HG03457 (cell line): ENCODE results near the gene TENM4.
"Not testable (repeated sequence)": the region's sequence is repeated elsewhere in the genome, so short reads cannot be mapped to it uniquely, and the experiment has no call there.

ENCODE experiments used
- ATAC-seq: cut with Tn5 transposase; IDR thresholded peaks from one replicate; pipeline ENCODE4 v1.9.1; 2021; ENCODE audit warnings: moderate number of reproducible peaks; ENCODE audit not compliant: unreplicated experiment

The TENM4 gene

DNA sequence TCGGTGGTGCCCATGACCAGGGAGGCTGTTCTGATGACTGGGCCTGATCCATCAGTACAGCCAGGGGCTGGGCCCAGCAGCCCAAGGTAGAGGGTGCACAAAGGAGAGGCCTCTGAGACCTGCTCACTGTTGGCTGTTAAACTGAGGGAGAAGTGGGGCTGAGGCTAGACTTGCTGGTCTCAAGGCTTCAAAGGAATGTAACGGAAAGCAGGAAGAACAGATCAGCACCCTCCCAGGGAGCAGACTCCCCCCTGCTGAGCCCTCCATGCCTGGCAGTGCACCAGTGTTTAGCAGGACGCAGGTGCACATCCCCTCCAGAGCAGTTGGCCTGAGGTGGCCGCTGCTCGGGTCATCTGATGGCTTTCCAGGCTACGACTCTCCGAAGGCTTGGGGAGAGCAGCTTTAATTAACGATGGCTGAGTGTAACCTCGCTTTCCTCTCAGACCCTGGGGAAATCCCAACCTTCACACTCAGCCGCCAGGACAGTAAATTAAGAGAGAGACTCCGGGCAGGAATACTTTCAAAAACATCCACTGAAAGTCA, 610.5 kb downstream of the TENM4 start:
- ATAC-seq: no peak

GRCh38 chr11:78829146-78829545, 611.7 kb downstream of the TENM4 start:
- ATAC-seq: no peak

- no peak for ATAC-seq
These were observed 612.2 kb downstream of the TENM4 start for GRCh38 chr11:78828676-78829075.

- not testable (repeated sequence) for ATAC-seq
These were observed 613.5 kb downstream of the TENM4 start for GRCh38 chr11:78827291-78827690.

- no peak for ATAC-seq
These were observed 615.2 kb downstream of the TENM4 start for GRCh38 chr11:78825591-78826020.

DNA sequence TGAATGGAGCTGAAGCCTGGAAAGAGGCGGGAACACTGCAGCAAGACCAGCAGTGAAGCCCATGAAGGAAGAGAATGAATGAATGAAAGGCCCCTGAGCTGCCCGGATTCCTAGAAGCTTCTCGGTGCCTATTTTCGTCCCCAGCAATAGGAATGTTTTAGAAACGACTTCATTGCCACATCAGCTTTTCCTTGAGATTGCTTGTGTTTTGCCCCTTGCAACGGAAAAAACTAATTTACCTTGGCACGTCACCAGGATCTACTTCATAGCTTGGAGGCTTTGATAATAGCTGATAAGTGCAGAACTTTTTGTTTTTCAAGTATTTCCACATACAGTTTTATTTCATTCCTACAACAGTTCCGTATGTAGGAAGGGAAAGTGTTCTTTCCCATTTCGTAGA, 617.2 kb downstream of the TENM4 start:
- no peak for ATAC-seq

DNA sequence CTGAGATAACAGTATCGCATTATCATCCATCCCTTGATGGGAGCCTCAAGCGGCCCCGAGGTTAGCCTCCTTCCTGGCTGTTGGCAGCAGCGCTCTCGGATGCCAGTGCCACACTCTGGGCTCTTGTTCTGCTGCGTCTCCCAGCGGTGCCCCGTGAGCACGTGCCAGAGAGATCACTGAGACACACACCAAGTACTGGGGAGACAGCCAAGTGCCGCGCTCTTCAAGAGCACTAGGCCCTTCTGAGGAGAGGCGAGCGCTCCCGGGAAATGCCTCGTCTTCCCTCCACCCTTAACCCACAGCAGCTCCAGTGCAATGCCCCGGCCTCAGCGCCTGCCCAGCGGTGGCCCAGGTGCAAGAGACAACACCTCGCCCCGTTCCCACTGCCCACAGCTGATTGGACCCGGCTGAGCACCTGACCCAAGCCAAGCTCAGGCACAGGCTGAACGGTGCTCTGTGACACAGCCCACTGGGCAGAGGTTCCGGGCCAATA, 617.9 kb downstream of the TENM4 start:
- no peak for ATAC-seq

GRCh38 chr11:78821371-78822306, 619.2 kb downstream of the TENM4 start:
- no peak for ATAC-seq

GRCh38 chr11:78820741-78821140, 620.1 kb downstream of the TENM4 start:
- no peak for ATAC-seq

DNA sequence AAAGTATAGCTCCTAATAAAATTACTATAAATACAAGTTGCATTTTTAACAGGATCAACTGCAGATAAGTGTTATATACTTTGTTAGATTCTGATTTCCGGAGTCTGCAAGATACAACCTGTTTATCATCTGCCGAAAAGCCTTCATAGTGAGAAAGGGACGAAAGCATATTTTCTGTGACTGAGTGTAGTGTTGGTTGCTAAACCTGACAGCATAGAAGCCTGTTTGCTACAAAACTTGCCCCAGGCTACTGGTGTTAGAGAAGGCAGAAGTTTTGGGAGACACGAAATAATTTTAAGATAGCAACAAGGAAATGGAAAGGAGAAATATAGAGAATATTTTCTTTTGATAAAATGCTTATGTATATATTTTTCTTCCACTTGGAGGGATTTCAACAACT, 622.6 kb downstream of the TENM4 start:
- ATAC-seq: no peak

DNA sequence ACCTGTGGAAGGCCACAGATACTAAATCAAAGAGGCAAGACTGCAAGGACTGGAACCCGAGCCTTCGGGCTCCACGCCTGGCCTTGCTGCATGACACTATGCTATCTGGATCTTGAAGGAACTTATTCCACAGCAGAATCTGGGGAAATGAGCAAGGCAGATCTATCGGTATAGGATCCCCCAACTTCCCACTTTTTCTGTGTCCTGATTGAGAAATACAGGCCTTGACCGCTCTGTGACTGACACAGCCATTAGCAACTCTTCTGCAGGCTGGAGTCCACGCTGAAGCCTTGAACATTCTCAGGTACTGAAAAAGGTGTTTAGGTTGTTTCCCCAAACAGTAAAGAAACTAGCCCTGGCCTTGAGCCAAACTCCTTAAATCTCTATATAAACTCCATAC, 625.0 kb downstream of the TENM4 start:
- ATAC-seq: no peak

- no peak for ATAC-seq
These were observed 628.1 kb downstream of the TENM4 start for GRCh38 chr11:78812513-78813293.

DNA sequence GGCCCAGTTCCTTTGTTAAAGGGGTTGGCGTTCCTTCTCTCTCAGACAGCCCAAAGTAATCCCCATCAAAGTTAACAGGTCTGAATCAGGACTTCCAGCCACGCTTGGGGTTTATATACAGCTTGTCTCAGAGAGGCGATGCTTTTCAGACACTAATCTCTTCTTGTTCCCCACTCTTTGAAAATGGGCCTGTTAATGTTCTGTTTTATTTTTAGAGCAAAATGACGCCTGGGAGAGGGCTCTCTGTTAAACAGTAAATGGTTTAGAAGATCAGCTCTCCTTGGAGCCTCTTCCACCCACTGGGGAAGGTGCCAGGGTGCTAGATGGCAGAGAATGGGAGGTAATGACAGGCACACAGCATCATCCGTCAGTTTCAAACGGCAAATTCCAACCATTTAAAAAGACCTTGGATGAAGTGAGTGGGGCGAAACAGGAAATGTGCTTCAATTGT, 630.2 kb downstream of the TENM4 start:
- ATAC-seq: no peak

- no peak for ATAC-seq
These were observed 630.8 kb downstream of the TENM4 start for GRCh38 chr11:78809931-78810541.

GRCh38 chr11:78808923-78809322, 631.9 kb downstream of the TENM4 start:
- ATAC-seq: no peak

DNA sequence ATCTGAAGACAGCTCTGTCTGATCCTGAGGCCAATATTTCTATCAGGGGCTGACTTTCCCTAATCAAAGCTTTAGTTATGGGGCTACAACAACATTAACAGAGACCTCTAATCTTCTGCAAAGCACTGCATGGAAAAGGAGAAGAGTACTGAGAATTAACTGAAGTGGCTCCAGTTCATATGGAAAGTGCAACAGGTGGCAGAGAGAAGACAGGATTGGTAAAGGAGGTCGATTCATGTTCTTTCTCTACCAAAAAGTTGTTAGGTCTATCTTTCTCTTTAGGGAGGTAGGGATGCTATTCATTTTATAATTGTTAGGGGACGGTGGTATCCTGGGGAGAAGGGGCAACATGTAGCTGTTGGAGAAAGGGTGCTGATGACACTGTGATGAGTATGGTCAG, 633.5 kb downstream of the TENM4 start:
- no peak for ATAC-seq

DNA sequence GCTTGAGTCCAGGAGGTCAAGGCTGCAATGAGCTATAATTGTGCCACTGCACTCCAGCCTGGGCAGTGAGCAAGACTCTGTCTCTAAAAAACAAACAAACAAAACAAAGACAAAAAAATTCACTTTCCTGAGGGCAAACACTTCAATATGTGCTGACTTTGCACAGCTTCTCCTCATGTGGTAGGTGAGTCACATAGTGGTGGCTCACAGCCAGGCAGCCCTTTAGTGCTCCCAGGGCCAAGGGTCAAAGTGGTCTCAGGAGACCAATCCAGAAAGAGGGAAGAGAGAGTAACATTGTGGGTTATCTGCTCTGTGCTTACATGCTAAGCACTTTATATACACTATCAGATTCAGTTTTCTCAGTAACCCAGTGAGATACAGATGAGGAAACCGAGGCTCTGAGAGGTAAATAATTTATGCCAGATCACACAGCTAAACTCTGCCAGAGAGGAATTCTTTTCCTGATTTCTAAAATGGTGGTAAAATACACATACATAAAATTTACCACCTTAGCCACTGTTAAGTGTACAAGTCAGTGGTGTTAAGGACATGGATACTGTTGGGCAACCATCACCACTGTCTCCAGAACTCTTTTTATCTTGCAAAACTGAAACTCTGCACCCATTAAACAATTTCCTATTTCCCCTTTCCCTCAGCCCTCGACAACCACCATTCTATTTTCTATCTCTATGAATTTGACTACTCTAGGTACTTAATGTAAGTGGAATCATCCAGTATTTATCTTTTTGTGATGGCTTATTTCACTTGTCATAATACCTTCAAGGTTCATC, 634.4 kb downstream of the TENM4 start:
- ATAC-seq: no peak

GRCh38 chr11:78804991-78805390, 635.8 kb downstream of the TENM4 start:
- no peak for ATAC-seq

GRCh38 chr11:78803995-78804394, 636.8 kb downstream of the TENM4 start:
- no peak for ATAC-seq
